D721Med (cell line): ENCODE measurements around the gene GATC.

Experiments
- DNase-seq: peaks from one replicate; pipeline ENCODE4 v3.0.0; 2011; ENCODE audit warnings: low spot score; ENCODE audit not compliant: insufficient read length
- FAIRE-seq: peaks from 2 replicates; lab custom pipeline; 2011; peaks lifted over from hg19 to GRCh38; lab: Jason Lieb, UNC
- TF ChIP-seq, protein P1 (sequence below): IDR thresholded peaks from 2 replicates; pipeline ENCODE4 v1.5.1; 2012; ENCODE audit warnings: mild to moderate bottlenecking, control low read depth; ENCODE audit not compliant: insufficient read depth; ENCODE audit errors: missing control alignments

Gene GATC

DNA sequence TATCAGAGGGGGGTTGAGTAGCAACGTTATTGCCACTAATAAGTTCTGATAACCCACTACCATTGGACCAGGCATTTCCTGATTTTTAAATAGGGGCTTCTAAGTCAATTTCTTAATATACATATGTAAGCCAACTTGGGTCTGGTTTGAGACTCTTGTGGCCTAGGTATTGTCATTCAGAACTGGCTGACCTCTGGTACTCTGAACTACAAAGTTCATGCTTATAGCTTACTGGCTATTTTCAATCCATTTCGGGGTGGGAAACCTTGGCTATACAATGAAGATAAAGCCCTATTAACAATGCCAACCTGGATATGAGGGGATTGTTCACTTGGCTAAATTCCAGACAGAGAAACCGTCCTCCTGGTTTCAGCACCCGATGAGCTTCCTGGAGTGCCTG, 58.3 kb downstream of the GATC start:
- FAIRE-seq (no peak), DNase-seq (no peak)
- TF ChIP-seq, protein P1, sequence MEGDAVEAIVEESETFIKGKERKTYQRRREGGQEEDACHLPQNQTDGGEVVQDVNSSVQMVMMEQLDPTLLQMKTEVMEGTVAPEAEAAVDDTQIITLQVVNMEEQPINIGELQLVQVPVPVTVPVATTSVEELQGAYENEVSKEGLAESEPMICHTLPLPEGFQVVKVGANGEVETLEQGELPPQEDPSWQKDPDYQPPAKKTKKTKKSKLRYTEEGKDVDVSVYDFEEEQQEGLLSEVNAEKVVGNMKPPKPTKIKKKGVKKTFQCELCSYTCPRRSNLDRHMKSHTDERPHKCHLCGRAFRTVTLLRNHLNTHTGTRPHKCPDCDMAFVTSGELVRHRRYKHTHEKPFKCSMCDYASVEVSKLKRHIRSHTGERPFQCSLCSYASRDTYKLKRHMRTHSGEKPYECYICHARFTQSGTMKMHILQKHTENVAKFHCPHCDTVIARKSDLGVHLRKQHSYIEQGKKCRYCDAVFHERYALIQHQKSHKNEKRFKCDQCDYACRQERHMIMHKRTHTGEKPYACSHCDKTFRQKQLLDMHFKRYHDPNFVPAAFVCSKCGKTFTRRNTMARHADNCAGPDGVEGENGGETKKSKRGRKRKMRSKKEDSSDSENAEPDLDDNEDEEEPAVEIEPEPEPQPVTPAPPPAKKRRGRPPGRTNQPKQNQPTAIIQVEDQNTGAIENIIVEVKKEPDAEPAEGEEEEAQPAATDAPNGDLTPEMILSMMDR: no peak

DNA sequence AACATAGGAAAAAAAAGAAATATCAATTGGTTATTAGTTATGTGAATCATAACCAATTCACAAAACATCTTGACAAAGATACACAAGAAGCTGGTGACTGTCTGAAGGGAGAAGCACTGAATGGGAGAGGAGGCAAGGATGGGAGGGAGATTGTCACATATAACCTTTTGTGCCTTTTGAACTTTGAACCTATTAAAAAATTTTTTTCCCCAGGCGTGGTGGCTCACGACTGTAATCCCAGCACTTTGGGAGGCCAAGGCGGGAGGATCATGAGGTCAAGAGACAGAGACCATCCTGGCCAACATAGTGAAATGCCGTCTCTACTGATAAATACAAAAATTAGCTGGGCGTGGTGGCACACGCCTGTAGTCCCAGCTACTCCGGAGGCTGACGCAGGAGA, 62.3 kb downstream of the GATC start:
- DNase-seq: no peak
- TF ChIP-seq, protein P1: no peak
- FAIRE-seq: no peak
